Fibroblast of lung (primary cell): ENCODE measurements around the gene RPS6KA4. TPM values are rescaled to one million over a fixed set of nuclear protein-coding genes. Genes with fewer than 3 reads are reported as not detected.

Experiments used
- DNase-seq, 2 donors: peaks; one replicate each; pipeline versions ENCODE4 v3.0.0 to v3.0.0-alpha.2; 2010; ENCODE audit warnings: low read depth in 2 of 2
- H2AFZ ChIP-seq: 2 replicates; pipeline ENCODE4 v1.5.1; 2012; ENCODE audit warnings: low read length, control low read depth, inconsistent platforms
- H3K27ac ChIP-seq: 2 replicates; pipeline ENCODE4 v1.5.1; 2011; ENCODE audit warnings: low read length, control low read depth; ENCODE audit not compliant: insufficient read depth
- H3K27me3 ChIP-seq: 2 replicates; pipeline ENCODE4 v1.5.1; 2011; ENCODE audit warnings: mild to moderate bottlenecking, low read length; ENCODE audit not compliant: control insufficient read depth, insufficient read depth
- H3K36me3 ChIP-seq: 2 replicates; pipeline ENCODE4 v1.5.1; 2011; ENCODE audit warnings: low read length; ENCODE audit not compliant: control insufficient read depth, insufficient read depth
- H3K4me1 ChIP-seq: 2 replicates; pipeline ENCODE4 v1.5.1; 2011; ENCODE audit warnings: low read length; ENCODE audit not compliant: control insufficient read depth, insufficient read depth; ENCODE audit errors: extremely low read depth
- H3K4me2 ChIP-seq: 2 replicates; pipeline ENCODE4 v1.5.1; 2011; ENCODE audit warnings: low read length, control low read depth; ENCODE audit not compliant: insufficient read depth; ENCODE audit errors: extremely low read depth
- H3K4me3 ChIP-seq, 4 experiments: fragments of 200-600 bp in 1 of 4; sonication (generic) in 1 of 4; replicated peaks in 1 of 4; 2 replicates each; pipeline ENCODE4 v1.5.1; 2011 to 2016; ENCODE audit warnings: low read length in 4 of 4, low read depth in 3 of 4, mild to moderate bottlenecking in 3 of 4, control low read depth in 2 of 4, inconsistent platforms in 1 of 4, mixed read lengths in 1 of 4; ENCODE audit not compliant: insufficient read depth in 1 of 4; ENCODE audit errors: control extremely low read depth in 1 of 4
- H3K79me2 ChIP-seq: 2 replicates; pipeline ENCODE4 v1.5.1; 2012; ENCODE audit warnings: mild to moderate bottlenecking, low read length, inconsistent platforms; ENCODE audit not compliant: control insufficient read depth, insufficient read depth
- H3K9ac ChIP-seq: 2 replicates; pipeline ENCODE4 v1.5.1; 2011; ENCODE audit warnings: mild to moderate bottlenecking, low read length, control low read depth; ENCODE audit not compliant: insufficient read depth
- H3K9me3 ChIP-seq: 2 replicates; pipeline ENCODE4 v1.5.1; 2012; ENCODE audit warnings: low read depth, low read length; ENCODE audit not compliant: control insufficient read depth, insufficient read depth
- H4K20me1 ChIP-seq: 2 replicates; pipeline ENCODE4 v1.5.1; 2011; ENCODE audit warnings: low read length; ENCODE audit not compliant: control insufficient read depth, insufficient read depth; ENCODE audit errors: extremely low read depth
- EZH2 ChIP-seq: IDR thresholded peaks from 2 replicates; pipeline ENCODE4 v1.5.1; 2012; ENCODE audit warnings: low read length, control low read depth, mild to moderate bottlenecking; ENCODE audit errors: missing control alignments
- polyA plus RNA-seq, 2 donors: library from polyadenylated mRNA; depleted of rRNA in 1 of 2; stranded (reverse) in 1 of 2; unstranded in 1 of 2; fragments of >200 nt; gene quantifications; 2 replicates each; pipeline ENCODE4 v1.2.1, GENCODE V29; 2011 to 2012; ENCODE audit warnings: missing spikeins in 1 of 2
- total RNA-seq: library from RNA; depleted of rRNA; stranded (reverse); fragments of >200 nt; gene quantifications from 2 replicates; pipeline ENCODE4 v1.2.1, GENCODE V29; 2014
- TF ChIP-seq, protein P1 (sequence below), 2 donors: IDR thresholded peaks in 1 of 2; conservative IDR thresholded peaks in 1 of 2; 1 replicate in 1 of 2; 2 replicates in 1 of 2; pipeline ENCODE4 v1.5.1; 2011 to 2012; ENCODE audit warnings: low read length in 2 of 2, control low read depth in 1 of 2, inconsistent platforms in 1 of 2, low read depth in 1 of 2, mild to moderate bottlenecking in 1 of 2

Gene RPS6KA4
- total and polyA plus RNA-seq, 2 donors (not counting 1 experiment from before 2014, with no cell fraction given), result 15.9 to 27.6 TPM

DNA sequence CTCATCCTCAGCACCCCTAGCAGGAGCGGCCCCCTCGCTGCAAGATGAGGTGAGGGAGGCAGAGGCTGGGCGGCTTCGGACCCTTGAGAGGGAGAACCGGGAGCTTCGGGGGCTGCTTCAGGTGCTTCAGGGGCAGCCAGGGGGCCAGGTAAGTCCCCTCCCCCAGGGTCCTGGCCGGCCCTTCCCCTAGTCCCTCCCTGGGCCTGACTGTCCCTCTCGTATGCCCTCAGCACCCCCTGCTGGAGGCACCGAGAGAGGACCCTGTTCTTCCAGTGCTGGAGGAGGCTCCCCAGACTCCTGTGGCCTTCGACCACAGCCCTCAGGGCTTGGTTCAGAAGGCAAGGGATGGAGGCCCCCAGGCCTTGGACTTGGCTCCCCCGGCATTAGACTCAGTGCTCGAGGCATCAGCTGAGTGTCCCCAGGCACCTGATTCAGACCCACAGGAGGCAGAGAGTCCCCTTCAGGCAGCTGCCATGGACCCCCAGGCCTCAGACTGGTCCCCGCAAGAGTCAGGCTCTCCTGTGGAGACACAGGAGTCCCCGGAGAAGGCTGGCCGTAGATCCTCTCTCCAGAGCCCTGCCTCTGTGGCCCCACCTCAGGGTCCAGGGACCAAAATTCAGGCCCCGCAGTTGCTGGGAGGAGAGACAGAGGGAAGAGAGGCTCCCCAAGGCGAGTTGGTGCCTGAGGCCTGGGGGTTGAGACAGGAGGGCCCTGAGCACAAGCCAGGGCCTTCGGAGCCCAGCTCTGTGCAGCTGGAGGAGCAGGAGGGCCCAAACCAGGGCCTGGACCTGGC is 15.0 kb upstream of the RPS6KA4 start:
- no peak overlapping the region for H3K4me3 ChIP-seq
- no peaks in the 10 kb centered on the region for H3K9me3 ChIP-seq
- no peak overlapping the region for H3K27ac ChIP-seq
- H3K27me3 ChIP-seq, result no peaks in the 10 kb centered on the region
- no peaks in the 10 kb centered on the region for H3K79me2 ChIP-seq
- DNase-seq, result no peak
- H3K9ac ChIP-seq, result no peak overlapping the region
- no peaks in the 10 kb centered on the region for H3K36me3 ChIP-seq
- no peak for TF ChIP-seq EZH2
- TF ChIP-seq, protein P1, sequence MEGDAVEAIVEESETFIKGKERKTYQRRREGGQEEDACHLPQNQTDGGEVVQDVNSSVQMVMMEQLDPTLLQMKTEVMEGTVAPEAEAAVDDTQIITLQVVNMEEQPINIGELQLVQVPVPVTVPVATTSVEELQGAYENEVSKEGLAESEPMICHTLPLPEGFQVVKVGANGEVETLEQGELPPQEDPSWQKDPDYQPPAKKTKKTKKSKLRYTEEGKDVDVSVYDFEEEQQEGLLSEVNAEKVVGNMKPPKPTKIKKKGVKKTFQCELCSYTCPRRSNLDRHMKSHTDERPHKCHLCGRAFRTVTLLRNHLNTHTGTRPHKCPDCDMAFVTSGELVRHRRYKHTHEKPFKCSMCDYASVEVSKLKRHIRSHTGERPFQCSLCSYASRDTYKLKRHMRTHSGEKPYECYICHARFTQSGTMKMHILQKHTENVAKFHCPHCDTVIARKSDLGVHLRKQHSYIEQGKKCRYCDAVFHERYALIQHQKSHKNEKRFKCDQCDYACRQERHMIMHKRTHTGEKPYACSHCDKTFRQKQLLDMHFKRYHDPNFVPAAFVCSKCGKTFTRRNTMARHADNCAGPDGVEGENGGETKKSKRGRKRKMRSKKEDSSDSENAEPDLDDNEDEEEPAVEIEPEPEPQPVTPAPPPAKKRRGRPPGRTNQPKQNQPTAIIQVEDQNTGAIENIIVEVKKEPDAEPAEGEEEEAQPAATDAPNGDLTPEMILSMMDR (conservative IDR thresholded peaks at IDR 0.05 in 1 of 2, IDR thresholded peaks at IDR 0.05 in 1 of 2; ENCODE audit: low read depth in 1 of 2, low read length in 2 of 2), result no peak
- H4K20me1 ChIP-seq, result no peaks in the 10 kb centered on the region
- no peak overlapping the region for H3K4me2 ChIP-seq
- no peak overlapping the region for H2AFZ ChIP-seq
- H3K4me1 ChIP-seq, result peaks cover 5% of the 10 kb centered on the region

DNA sequence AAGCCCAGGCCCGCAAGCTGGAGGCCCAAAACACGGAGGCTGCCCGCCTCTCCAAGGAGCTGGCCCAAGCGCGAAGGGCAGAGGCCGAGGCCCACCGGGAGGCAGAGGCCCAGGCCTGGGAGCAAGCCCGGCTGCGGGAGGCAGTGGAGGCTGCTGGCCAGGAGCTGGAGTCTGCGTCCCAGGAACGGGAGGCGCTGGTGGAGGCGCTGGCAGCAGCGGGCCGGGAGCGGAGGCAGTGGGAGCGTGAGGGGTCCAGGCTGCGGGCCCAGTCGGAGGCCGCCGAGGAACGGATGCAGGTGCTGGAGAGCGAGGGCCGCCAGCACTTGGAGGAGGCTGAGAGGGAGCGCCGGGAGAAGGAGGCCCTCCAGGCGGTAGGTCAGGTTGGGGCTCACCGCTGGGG is 14.2 kb upstream of the RPS6KA4 start:
- no peak overlapping the region for H3K27ac ChIP-seq
- no peaks in the 10 kb centered on the region for H3K9me3 ChIP-seq
- H2AFZ ChIP-seq, result no peak overlapping the region
- no peaks in the 10 kb centered on the region for H3K27me3 ChIP-seq
- DNase-seq, result no peak
- no peak overlapping the region for H3K4me3 ChIP-seq
- no peak overlapping the region for H3K4me2 ChIP-seq
- no peaks in the 10 kb centered on the region for H4K20me1 ChIP-seq
- H3K79me2 ChIP-seq, result no peaks in the 10 kb centered on the region
- H3K9ac ChIP-seq, result no peak overlapping the region
- no peaks in the 10 kb centered on the region for H3K36me3 ChIP-seq
- TF ChIP-seq EZH2, result no peak
- TF ChIP-seq, protein P1 (conservative IDR thresholded peaks at IDR 0.05 in 1 of 2, IDR thresholded peaks at IDR 0.05 in 1 of 2; ENCODE audit: low read depth in 1 of 2, low read length in 2 of 2), result no peak
- H3K4me1 ChIP-seq, result peaks cover 5% of the 10 kb centered on the region

DNA sequence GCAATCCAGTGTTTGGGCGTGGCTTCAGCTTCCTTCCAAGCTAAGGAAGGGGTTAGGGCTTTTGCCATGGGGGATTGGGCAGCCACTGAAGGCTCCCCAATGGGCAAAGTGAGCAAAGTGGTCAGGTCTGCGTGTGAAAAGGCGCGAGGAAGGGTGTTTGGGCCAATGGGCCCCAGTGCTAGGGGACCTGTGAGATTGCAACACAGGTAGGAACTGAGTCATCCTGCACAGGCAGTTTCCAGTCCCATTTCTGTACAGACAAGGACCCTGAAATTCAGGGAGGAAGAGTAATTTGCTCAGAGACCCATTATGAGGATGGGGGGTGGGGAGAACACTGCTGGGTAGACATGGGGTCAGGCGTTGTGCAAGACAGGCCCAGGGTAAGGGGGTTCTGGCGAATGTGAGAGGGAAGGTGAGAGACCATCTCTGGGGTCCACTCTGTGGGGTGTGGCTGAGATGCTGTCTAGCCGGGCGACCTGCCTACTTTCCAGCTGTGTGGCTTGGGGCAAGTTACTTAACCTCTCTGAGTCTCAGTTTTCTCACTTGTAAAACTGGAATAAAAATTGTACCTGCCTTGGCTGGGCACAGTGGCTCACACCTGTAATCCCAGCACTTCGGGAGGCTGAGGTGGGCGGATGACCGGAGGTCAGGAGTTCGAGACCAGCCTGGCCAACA is 11.6 kb upstream of the RPS6KA4 start:
- no peaks in the 10 kb centered on the region for H3K79me2 ChIP-seq
- H3K36me3 ChIP-seq, result no peaks in the 10 kb centered on the region
- H3K4me2 ChIP-seq, result no peak overlapping the region
- no peak overlapping the region for H3K9ac ChIP-seq
- no peaks in the 10 kb centered on the region for H3K9me3 ChIP-seq
- no peak for TF ChIP-seq EZH2
- TF ChIP-seq, protein P1 (conservative IDR thresholded peaks at IDR 0.05 in 1 of 2, IDR thresholded peaks at IDR 0.05 in 1 of 2; ENCODE audit: low read depth in 1 of 2, low read length in 2 of 2), result no peak
- H3K27ac ChIP-seq, result no peak overlapping the region
- no peak overlapping the region for H3K4me3 ChIP-seq
- no peaks in the 10 kb centered on the region for H4K20me1 ChIP-seq
- H3K27me3 ChIP-seq, result no peaks in the 10 kb centered on the region
- H2AFZ ChIP-seq, result no peak overlapping the region
- DNase-seq, result no peak
- H3K4me1 ChIP-seq, result no peaks in the 10 kb centered on the region
